Neural crest cell (in vitro differentiated cells): ENCODE measurements around the gene JMJD6. TPM values are rescaled to one million over a fixed set of nuclear protein-coding genes. Genes with fewer than 3 reads are reported as not detected.

Experiments used
- DNase-seq: peaks from one replicate; pipeline ENCODE4 v3.0.0; 2021; ENCODE audit warnings: low read depth, mixed read lengths, low spot score
- H3K27ac Mint-ChIP-seq: one replicate; pipeline ENCODE4 v1.8.0; 2021; ENCODE audit warnings: mild to moderate bottlenecking, mixed read lengths; ENCODE audit not compliant: unreplicated experiment
- H3K27me3 Mint-ChIP-seq: 2 replicates; pipeline ENCODE4 v1.8.0; 2021; ENCODE audit warnings: low read depth, mild to moderate bottlenecking, mixed read lengths
- H3K36me3 Mint-ChIP-seq: 2 replicates; pipeline ENCODE4 v1.8.0; 2021; ENCODE audit warnings: low read depth, mild to moderate bottlenecking, mixed read lengths
- H3K4me1 Mint-ChIP-seq: 2 replicates; pipeline ENCODE4 v1.8.0; 2021; ENCODE audit warnings: mixed read lengths
- H3K4me3 Mint-ChIP-seq: one replicate; pipeline ENCODE4 v1.8.0; 2021; ENCODE audit warnings: mild to moderate bottlenecking, mixed read lengths
- H3K9me3 Mint-ChIP-seq: 2 replicates; pipeline ENCODE4 v1.8.0; 2021; ENCODE audit warnings: mixed read lengths
- total RNA-seq: library from RNA; stranded (reverse); gene quantifications from 2 replicates; pipeline ENCODE4 v1.2.1, GENCODE V29; 2021
- TF ChIP-seq, protein P1 (sequence below): fragments of 200-600 bp; sonication (generic); conservative IDR thresholded peaks from 2 replicates; pipeline ENCODE4 v1.5.0; 2021; ENCODE audit warnings: antibody characterized with exemption, mild to moderate bottlenecking

The JMJD6 gene
- total RNA-seq, 1 donor from 2014 or later = 29.0 TPM

GRCh38 chr17:76677406-76677805, 49.0 kb downstream of the JMJD6 start:
- H3K27ac Mint-ChIP-seq = no peak overlapping the region
- H3K36me3 Mint-ChIP-seq = no peaks in the 10 kb centered on the region
- TF ChIP-seq, protein P1, sequence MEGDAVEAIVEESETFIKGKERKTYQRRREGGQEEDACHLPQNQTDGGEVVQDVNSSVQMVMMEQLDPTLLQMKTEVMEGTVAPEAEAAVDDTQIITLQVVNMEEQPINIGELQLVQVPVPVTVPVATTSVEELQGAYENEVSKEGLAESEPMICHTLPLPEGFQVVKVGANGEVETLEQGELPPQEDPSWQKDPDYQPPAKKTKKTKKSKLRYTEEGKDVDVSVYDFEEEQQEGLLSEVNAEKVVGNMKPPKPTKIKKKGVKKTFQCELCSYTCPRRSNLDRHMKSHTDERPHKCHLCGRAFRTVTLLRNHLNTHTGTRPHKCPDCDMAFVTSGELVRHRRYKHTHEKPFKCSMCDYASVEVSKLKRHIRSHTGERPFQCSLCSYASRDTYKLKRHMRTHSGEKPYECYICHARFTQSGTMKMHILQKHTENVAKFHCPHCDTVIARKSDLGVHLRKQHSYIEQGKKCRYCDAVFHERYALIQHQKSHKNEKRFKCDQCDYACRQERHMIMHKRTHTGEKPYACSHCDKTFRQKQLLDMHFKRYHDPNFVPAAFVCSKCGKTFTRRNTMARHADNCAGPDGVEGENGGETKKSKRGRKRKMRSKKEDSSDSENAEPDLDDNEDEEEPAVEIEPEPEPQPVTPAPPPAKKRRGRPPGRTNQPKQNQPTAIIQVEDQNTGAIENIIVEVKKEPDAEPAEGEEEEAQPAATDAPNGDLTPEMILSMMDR = no peak
- peaks cover 10% of the 10 kb centered on the region for H3K4me1 Mint-ChIP-seq
- no peak for DNase-seq
- H3K9me3 Mint-ChIP-seq = no peaks in the 10 kb centered on the region
- H3K4me3 Mint-ChIP-seq = no peak overlapping the region
- H3K27me3 Mint-ChIP-seq = no peaks in the 10 kb centered on the region

- TF ChIP-seq, protein P1 = no peak
- Mint-ChIP-seq H3K4me3 (no peak overlapping the region), H3K27ac (no peak overlapping the region), H3K4me1 (peaks cover 18% of the 10 kb centered on the region), H3K9me3 (peaks cover 3% of the 10 kb centered on the region), H3K27me3 (no peaks in the 10 kb centered on the region), H3K36me3 (no peaks in the 10 kb centered on the region)
- no peak for DNase-seq
Observed at GRCh38 chr17:76676629-76677028, 49.8 kb downstream of the JMJD6 start.

GRCh38 chr17:76675648-76676047, 50.8 kb downstream of the JMJD6 start:
- DNase-seq = no peak
- H3K36me3 Mint-ChIP-seq = no peaks in the 10 kb centered on the region
- H3K4me1 Mint-ChIP-seq = peaks cover 22% of the 10 kb centered on the region
- H3K9me3 Mint-ChIP-seq = peaks cover 4% of the 10 kb centered on the region
- H3K27ac Mint-ChIP-seq = no peak overlapping the region
- TF ChIP-seq, protein P1 = no peak
- H3K27me3 Mint-ChIP-seq = no peaks in the 10 kb centered on the region
- H3K4me3 Mint-ChIP-seq = no peak overlapping the region

DNA sequence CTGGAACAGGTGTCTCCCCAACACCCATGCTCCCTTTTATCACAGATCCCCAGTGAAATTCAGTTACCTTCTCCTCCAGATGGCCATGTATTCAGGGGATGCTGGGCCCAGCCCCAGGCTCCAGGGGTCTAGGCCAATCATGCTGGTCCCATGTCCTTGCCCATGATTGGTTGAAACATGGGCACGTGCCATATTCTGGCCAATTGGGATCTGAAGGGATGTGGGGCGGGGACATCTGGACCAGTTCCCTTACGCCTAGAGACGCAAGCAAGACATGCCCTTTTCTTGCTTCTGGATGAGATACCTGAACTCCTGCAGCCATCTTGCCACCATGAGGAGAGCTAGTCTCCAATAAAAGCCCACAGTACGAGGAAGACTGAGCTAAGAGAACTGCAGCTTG, 51.8 kb downstream of the JMJD6 start:
- DNase-seq = no peak
- Mint-ChIP-seq H3K36me3 (no peaks in the 10 kb centered on the region), H3K4me1 (peaks cover 23% of the 10 kb centered on the region), H3K9me3 (peaks cover 4% of the 10 kb centered on the region), H3K4me3 (no peak overlapping the region), H3K27ac (no peak overlapping the region), H3K27me3 (no peaks in the 10 kb centered on the region)
- TF ChIP-seq, protein P1 = no peak

DNA sequence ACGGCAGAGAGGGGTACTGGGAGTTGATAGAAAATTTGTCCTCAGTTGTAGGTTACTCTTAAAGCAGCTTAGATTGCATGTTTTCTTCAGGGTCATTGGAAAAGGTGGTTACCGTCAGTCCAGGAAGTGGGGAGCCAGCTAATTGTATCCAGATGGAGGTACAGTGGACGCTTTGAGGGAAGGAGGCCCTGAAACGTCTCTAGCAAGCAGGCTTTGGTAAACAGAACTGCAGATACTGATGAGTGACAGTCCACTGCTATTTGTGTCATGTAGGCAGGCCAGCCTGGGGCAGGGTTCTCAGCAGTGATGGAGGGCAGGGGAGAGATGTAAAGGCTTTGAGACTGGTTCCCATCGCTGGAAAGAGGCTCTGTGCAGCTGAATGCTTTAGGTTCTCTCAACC, 52.7 kb downstream of the JMJD6 start:
- H3K9me3 Mint-ChIP-seq = peaks cover 4% of the 10 kb centered on the region
- no peaks in the 10 kb centered on the region for H3K27me3 Mint-ChIP-seq
- DNase-seq = no peak
- H3K27ac Mint-ChIP-seq = no peak overlapping the region
- H3K36me3 Mint-ChIP-seq = no peaks in the 10 kb centered on the region
- H3K4me3 Mint-ChIP-seq = peak overlapping the region; percentile 47
- peaks cover 23% of the 10 kb centered on the region for H3K4me1 Mint-ChIP-seq
- TF ChIP-seq, protein P1 = no peak

GRCh38 chr17:76672892-76673291, 53.5 kb downstream of the JMJD6 start:
- no peaks in the 10 kb centered on the region for H3K27me3 Mint-ChIP-seq
- H3K9me3 Mint-ChIP-seq = peaks cover 4% of the 10 kb centered on the region
- H3K4me3 Mint-ChIP-seq = peak overlapping the region; percentile 91

More at GRCh38 chr17:76672892-76673291, 53.5 kb downstream of the JMJD6 start:
- Mint-ChIP-seq H3K4me1 (peaks cover 23% of the 10 kb centered on the region), H3K27ac (no peak overlapping the region), H3K36me3 (no peaks in the 10 kb centered on the region)
- DNase-seq = no peak
- TF ChIP-seq, protein P1 = no peak
